HG03135 (cell line): Measurements from ENCODE around the gene CHL1.

Experiments
- ATAC-seq: cut with Tn5 transposase; IDR thresholded peaks from one replicate; pipeline ENCODE4 v1.9.1; 2021; ENCODE audit warnings: mild to moderate bottlenecking, moderate library complexity; ENCODE audit not compliant: unreplicated experiment

CHL1 gene

DNA sequence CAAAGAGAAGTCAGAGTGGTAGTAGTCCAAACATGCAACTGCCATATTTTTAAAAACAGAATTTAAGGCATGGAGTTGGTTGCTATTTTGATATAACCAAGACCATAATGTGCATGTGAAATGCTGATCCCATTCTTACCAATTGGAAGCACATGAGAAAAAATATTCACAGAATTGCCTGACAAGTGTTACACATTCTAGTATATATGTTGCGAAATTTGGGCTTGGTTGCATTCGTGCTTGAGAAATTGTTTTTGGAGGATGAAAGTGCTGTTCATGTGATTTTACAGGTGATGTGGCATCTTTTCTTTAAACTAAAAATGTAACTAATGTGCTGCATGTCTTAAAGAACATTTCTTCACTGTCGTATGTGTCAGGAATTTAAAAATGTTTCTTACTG, 199.7 kb downstream of the CHL1 start:
- ATAC-seq: no peak

DNA sequence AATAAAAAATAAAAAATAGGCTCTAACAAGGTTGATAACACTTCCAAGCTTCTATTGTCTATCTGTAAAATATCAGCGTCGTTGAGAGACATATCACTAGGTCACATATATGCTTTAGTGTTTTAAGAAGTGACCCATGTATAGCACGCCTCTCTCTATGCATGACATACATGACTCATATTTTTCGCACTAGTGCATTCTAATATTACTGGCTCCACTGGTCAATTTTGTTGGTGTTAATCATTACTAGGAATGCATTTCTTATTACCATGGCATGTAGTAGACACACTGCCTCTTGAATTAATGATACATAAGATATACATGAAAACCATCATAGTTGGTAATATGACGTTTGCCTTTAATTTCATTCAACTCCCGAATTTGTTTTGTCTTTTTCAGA, 203.1 kb downstream of the CHL1 start:
- ATAC-seq: no peak

DNA sequence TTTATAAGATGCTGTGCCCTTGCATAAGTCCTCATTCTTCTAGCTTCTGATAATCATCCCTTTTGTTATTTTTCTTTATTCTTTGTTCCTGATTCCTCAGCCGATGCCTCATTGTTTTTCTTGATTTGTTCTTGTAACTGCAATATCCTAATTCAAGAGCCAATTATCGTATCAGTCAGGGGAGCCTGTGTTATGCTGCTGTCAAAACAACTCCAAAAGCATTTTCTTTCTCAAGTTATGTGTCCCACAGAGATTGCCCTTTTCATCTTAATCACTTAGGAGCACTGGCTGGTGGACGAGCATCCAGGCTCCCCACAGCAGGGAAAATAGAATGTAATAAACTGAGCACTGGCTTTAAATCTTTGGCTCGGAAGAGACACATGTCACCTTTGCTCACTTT, 207.3 kb downstream of the CHL1 start:
- ATAC-seq: no peak

DNA sequence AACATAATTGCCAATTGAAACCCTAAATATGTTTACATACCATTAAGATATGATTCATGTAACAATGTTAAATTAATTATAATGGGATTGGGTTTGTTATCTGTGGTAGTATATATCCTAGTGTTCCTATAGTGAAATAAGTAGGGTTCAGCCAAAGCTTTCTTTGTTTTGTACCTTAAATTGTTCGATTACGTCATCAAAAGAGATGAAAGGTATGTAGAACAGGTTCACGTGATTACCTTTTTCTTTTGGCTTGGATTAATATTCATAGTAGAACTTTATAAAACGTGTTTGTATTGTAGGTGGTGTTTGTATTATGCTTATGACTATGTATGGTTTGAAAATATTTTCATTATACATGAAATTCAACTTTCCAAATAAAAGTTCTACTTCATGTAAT, 212.4 kb downstream of the CHL1 start:
- no peak for ATAC-seq

DNA sequence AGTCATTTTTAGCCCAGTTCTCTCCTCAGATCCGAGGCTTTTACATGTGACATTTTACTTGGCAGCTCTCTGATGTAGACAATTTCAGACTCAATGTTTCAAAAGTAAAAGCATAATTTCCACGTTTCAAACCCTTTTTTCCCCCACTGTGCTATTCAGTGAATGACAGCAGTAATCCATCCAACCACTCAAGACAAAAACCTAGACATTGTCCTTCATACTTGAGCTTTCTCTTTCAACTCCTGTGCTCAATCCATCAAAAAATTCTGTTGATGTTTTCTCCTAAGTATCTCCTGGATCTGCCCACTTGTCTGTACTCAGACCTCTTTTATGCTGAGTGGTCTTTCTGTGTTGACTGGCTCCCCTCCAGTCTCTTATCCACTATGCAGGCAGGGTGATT, 214.7 kb downstream of the CHL1 start:
- no peak for ATAC-seq

DNA sequence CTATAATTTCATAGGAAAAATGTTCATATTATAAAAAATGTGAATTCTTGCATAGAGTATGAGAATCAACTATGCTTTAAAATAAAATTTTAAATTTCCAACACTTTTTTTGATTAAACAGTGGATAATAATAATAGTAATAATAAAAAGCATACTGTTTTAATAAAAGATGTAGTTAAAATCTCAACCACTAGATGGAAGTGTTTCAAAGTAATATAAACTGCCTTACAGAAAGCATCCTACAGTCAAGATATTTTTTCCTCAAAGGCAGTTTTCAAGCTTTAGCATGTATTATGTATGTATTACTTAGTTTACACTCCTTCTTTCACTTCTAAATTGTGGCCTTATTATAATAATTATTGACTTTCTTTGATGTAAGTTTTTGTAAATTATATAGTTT, 217.5 kb downstream of the CHL1 start:
- ATAC-seq: no peak

DNA sequence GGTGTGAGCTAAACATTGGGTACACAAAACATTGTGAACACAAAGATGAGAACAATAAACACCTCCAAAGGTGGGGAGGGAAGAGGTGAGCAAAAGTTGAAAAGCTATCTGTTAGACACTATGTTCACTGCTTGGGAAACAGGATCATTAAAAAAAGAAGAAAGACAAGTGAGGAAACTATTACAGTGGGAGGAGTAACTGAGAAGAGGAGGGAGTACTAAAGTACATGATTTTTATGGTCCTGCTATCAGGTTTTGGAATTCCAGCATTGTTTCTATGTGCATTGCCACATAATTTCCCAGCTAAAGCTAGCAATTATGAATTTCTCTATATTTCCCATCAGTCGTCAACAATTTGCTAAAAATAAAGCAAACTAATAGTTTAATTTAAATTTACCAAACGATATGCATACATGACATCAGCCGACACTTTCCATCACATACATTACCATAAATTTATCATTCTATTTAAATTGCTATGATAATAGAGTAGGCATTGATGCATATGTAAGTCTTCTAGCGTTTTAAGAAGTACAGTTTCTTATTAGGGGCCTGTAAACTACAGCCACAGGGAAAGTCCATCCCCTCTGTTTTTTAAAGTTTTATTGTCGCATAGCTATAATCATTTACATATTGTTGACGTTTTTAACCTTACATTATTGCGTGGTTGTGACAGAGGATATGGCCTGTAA, 221.8 kb downstream of the CHL1 start:
- no peak for ATAC-seq

DNA sequence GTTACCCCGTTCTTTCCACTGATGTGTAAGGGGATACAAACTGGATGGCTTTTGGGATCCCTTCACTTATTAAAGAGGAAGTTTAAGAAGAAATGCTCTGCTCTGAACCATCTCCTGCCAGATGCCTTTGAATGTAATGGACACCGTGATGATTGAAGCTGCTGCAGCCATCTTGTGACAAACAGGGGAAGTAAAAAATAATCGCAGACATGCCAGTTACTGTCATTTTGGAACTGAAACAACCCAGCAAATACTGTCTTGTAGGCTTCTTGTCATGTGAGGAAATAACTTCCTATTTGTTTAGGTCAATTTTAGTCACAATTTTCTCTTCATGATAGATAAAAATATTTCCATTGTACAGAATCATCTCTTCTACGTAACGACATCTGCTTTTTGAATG, 224.0 kb downstream of the CHL1 start:
- no peak for ATAC-seq

DNA sequence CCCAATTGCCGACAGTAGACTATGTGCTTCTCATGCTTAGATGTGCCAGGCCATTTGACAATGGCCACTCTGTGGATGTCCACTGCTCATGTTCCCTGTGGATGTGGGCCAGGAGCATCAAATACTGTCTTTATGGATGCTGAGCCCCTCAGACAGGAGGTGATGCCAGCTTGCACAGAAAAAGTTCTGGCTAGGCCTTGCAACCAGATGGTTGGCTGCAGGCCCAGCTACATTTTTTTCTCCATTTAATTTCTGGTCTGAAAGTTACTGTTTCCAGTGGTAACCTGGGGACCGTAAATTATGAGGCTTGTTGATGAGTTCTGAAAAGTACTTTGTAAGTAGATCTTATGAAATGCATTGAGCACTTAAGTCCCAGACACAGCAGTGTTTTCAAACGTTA, 228.5 kb downstream of the CHL1 start:
- ATAC-seq: no peak

DNA sequence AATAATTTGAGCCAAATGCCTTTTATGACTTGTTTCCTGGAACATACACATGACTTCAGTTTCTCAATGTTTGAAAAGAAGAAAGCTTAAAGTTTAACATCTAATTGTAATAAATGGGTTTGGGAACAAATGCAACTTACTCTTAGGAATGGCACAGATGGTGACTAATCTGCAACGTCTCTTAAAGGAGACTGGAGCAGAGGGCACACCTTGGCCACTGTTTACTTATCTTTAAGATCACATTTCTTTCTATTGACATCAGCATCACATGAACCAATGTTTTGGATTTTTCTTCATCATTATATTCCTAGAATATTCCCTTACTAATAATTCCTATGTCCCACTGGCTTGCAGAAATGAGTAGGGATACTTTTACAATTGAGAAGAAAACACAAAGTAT, 229.5 kb downstream of the CHL1 start:
- no peak for ATAC-seq

DNA sequence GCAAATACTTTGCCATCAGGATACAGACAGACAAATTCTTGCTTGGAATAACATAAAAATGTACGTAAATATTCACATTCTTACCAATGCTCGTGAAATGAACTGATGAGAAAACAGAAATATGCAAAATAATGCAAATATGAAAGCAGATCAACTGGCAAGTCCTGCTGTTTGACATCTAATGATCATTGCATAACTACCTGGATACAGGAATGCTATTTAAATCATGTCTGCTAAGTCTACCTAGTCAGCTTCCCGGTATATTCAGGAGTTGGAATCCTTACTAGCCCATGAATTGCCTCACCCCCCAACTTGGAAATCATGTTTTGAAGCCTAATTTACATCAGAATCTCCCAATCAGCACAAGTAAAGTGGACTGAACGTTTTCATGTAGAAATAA, 230.6 kb downstream of the CHL1 start:
- no peak for ATAC-seq

DNA sequence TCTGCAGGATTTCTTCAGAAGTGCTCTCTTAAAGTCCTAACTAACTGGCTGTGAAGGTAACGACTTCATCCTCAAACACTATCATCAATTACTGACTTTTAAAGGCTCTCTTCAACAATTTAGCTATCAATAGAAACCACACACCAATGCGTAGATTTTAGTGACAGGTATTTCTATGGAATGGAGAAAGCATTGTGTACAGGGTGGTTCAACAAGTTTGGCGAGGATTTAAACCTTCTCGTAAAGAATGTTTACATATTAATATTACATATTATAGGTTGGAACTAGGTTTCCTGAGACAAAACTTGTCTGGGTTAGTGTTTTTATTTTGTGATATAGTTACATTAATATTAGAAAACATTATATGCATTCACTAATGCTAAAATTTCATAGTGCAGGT, 233.6 kb downstream of the CHL1 start:
- no peak for ATAC-seq

DNA sequence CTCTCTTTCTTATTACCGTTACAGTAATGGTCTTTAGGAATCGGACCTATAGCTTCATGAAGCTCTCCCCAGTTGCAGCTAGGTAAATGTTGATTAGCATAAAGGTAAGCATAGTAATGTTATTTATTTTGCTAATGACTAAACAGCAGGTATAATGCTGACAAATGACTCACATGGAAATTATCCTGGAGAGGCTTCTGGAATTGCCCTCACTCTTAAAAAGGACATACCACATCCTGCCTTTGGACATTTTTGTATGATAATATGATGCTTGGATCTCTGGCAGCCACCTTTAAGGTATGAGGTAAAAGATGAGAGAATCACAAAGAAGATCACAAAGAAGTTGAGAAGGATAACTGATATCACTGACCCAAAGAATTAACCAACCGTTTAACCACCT, 238.6 kb downstream of the CHL1 start:
- ATAC-seq: no peak

DNA sequence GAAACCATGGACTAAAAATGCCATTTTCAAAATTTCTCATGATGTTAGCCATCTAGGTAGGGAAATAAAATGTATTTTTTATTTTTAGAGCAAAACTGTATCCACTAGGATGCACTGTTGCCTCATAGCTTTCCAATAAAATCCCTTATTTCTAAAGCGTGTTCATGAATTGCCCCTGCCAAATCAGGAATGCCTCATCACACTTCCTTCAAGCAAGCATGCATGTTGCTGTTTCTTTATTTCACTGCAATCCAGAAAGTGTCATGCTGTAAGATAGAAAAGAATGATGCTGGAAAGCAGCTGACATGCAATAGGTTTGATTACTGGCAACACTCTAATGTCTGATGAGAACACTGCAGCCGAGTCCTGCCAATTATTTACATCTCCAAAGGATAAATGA, 239.5 kb downstream of the CHL1 start:
- no peak for ATAC-seq

DNA sequence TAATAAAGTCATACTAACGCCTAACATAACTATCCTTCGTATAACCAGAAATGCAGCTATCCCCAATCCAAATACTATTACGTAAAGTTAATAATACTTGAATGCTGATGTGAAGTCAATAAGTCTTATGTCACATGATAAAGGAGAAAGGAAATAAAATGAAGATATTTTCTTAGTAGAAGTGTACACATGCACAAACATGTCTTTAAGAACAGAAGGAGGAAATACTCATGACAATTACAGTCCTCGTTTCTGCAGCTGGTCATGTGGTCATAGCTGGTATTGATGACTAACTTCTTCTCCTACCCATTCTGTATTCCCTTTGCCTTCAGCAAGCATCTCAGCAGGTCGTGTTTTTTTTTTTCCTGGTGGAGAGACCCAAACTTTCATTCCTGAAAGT, 244.3 kb downstream of the CHL1 start:
- no peak for ATAC-seq

DNA sequence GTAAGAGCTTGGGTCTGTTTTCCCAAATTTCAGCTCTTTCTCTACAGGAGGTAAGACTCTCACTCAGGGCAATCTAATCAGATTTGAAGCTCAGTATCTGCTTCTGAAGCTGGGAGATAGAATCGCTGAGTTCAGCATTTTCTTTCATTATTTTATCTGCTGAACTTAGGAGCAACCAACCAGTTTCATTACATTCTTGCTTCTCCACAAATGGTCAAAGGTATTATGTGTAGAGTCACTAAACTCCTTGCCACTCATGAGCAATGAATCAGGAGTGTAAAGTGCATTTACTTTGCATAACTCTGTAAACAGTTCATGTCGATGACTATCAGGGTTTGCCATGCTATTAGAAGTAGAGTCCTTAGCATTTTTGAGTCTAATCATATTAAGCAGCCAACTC, 249.4 kb downstream of the CHL1 start:
- no peak for ATAC-seq

DNA sequence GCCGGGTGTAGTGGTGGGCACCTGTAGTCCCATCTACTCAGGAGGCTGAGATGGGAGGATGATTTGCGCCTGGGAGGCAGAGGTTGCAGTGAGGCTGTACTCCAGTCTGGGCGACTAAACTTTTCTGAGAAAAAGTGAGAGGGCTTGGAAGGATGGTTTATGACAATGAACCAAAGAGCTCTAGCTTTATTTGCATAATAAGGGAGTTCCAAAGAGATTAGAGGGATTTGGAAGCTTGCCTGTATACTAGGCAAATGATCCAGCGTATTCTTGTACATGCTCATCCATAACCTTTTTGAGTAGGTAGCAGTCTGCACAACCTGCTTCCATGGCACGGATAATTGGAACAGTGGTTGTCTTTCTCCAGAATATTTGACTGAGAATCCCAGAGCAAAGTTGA, 251.1 kb downstream of the CHL1 start:
- ATAC-seq: no peak

DNA sequence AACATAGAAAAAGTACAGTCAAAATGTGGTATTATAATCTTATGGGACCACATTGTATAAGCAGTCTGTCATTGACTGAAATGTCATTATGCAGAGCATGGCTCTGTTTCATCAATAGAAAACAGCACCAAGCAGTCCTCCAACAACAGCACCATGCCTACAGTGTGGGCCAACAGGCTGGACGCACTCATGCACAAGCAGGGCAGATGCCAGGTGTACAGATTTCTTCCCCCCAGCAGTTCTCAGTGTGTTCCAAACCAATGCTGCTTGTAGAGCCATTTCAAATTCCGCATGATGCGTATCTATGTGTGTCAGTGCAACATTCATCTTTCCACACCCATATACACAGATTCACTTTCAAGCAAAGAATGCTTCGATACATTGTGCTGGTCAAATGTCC, 253.1 kb downstream of the CHL1 start:
- ATAC-seq: no peak

DNA sequence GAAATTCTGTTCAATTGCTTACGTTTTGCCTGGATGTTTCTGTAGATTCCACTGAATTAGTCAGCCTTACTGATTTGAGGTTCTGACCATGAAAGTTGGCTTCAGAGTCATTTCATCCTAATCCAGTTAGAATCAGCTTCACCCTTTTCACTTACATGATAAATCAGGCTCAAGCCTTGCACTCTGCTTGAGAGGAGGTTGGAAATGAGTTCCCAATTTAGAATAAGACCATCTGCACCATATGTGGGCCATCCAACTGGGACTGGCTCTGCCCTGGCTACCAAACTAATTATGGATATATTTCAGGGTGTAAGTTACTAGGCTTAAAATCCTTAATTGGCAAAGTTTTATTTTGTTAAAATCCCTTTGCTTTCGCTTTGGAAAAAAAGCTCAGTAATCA, 255.7 kb downstream of the CHL1 start:
- no peak for ATAC-seq

DNA sequence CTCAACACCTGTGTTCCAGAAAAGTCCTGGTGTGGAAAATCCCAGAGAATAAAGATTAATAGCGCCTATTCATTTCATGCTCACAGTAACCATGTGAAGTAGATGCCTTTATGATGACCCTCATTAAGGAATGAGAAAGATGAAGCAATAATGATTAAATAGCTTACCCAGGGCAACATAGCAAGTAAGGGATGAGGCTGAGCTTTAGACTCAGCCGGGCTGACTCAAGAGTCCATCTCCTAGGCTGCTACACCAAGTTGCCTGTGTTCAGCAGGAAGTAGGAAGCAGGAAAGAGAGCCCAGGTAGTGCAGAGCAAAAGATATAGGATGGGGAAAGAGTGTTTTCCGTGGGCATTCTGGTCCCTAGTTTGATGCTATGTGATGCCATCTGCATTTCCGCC, 256.5 kb downstream of the CHL1 start:
- ATAC-seq: no peak

DNA sequence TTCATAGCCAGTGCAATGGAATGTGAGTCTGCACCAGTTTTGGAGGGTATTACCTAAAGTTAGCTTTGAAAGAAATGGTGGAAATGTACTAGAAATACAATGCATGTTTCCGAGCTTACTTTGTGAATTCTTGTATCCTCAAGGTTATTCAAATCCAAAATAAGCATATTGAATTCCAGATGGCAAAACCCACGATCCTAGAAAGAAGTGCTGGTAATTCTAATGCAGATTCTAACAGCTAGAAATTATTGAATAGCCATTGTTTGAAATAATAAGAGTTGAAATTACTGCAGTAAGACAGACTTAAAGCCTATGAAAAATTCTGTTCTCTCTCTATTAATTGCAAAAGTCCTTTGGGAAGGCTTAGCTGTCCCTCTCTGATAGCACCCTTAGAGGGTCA, 258.4 kb downstream of the CHL1 start:
- no peak for ATAC-seq

DNA sequence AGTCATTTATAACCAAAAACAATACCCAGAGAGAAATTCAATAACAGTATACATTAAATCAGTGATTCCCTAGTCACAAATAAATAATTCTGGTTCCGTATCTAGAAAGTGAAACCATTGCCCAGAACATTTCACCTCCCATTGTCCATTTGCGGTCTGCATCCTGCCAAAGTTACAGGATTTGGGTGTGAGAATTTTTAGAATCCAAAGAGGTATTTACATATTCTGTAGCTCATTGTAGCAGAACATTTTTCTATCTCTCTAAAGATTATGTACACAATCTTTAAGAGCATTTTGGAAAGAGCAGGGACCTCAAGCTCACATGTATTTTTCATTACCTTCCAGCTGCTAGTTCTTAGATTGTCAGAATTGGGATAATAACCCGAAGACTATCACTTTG, 261.6 kb downstream of the CHL1 start:
- no peak for ATAC-seq

DNA sequence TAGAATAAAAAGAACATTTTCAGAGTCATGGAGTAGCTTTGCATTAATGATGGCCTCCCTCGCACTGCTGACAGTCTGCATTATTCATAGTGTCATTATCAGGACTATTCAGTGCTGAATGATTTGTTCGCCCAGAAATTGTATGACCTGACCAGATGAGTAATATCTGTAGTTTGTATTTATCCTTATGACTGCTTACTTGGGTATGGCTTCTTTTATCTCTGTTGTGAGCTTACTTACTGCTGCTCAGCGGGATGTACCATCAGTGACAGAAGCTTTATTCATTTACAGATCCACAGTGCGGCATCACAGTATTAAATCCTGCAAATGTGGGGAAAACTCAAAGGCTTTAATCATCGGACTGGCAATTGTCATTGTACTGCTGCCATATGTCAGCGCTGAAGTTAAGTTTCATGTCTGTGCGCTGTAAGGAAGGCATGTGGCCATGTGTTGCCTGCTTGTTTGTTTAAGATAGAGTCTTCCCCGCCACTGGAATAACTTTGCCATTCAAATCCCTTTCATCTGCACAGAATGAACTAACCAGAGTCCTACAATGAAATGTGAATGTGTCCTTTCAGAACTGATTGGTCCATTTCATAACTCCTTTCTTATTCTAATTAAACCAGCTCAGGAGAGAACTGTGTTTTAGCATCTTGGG, 262.2 kb downstream of the CHL1 start:
- no peak for ATAC-seq
